Measurements from ENCODE around the gene TIAM2. TPM values are rescaled to one million over a fixed set of nuclear protein-coding genes. Genes with fewer than 3 reads are reported as not detected.

TIAM2 gene
- total and polyA plus RNA-seq, 10 of the 15 experiments (the other 5 are each of a cell fraction or from before 2014, with no cell fraction given): 1.1 to 10.5 (median 2.3) TPM

- BruUV-seq (replicated peaks): no TSS peak
- ChIA-PET SMC1A (ENCODE audit: uncharacterized antibody, unreplicated experiment) (no interaction called here), CTCF (no interaction called here), POLR2A (no interaction called here), RAD21 (ENCODE audit: unreplicated experiment) (no interaction called here)
- Histone ChIP-seq H3K4me2 (ENCODE audit: control insufficient read depth, insufficient read depth) (no peak overlapping the region), H3K36me3 (ENCODE audit: control insufficient read depth in 2 of 2, insufficient read depth in 2 of 2, low read length in 1 of 2) (no peaks in the 10 kb centered on the region; a peak in 2 of 4 replicates), H4K20me1 (ENCODE audit: control insufficient read depth, insufficient read depth) (no peaks in the 10 kb centered on the region; the same call in 1 of the 2 replicates), H3K27me3 (replicated peaks in 1 of 2; ENCODE audit: control insufficient read depth in 2 of 2, insufficient read depth in 2 of 2, low read length in 1 of 2) (no peaks in the 10 kb centered on the region), H3K27ac (ENCODE audit: control insufficient read depth, insufficient read depth) (no peak overlapping the region), H3K9ac (ENCODE audit: control insufficient read depth, insufficient read depth, low read length) (no peak overlapping the region), H3K79me2 (ENCODE audit: control insufficient read depth, insufficient read depth, low read length) (no peaks in the 10 kb centered on the region; the same call in 1 of the 2 replicates), H2AFZ (ENCODE audit: control insufficient read depth, low read depth, low read length) (no peak overlapping the region), H3K4me1 (ENCODE audit: control insufficient read depth, insufficient read depth, low read length) (peaks cover 12% of the 10 kb centered on the region), H3K4me3 (no peak overlapping the region), H3K9me3 (replicated peaks; ENCODE audit: control insufficient read depth, insufficient read depth, low read length) (no peaks in the 10 kb centered on the region)
- no peak for DNase-seq (ENCODE audit: low read depth, low spot score)
- TF ChIP-seq TAF1 (IDR thresholded peaks at IDR 0.05; ENCODE audit: borderline replicate concordance, low read depth, low read length) (no peak), ZZZ3 (IDR thresholded peaks at IDR 0.05; ENCODE audit: control insufficient read depth, insufficient read length, low read depth) (no peak)
- intact Hi-C loops (cut with micrococcal nuclease; ENCODE audit: unreplicated experiment): no loop called here
- no peak for FAIRE-seq
- WGBS (ENCODE audit: insufficient coverage, insufficient replicate concordance, low lambda C conversion rate, missing lambda C conversion rate): 89% methylated on average over 5 of the region's 5 CpGs
- no peak for ATAC-seq
- in situ Hi-C loops (cut with MboI): no loop called here
These were observed 224.8 kb downstream of the TIAM2 start for GRCh38 chr6:155219858-155220301.

DNA sequence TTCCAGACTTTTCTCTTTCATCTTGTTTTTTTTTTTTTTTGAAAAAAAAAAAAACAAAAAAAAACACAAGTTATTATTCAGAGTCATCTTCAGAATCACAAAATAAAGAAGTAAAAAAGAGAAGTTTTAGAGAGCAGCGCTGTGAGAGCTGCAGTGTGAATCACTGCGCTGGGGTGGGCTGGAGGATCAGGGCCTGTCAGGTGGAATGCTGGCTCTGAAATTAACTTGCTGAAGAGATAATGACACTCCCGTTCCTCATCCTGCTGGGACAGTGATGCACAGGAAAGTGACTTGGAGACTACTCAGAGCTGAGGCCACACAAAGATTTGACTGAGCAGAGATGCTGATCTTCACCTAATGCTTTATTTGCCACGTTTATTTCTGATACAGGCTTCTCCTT, 226.0 kb downstream of the TIAM2 start:
- SMC1A ChIA-PET (ENCODE audit: uncharacterized antibody, unreplicated experiment): no interaction called here
- Histone ChIP-seq H3K4me3 (no peak overlapping the region), H3K27ac (ENCODE audit: control insufficient read depth, insufficient read depth) (no peak overlapping the region), H3K9me3 (replicated peaks; ENCODE audit: control insufficient read depth, insufficient read depth, low read length) (no peaks in the 10 kb centered on the region), H3K27me3 (replicated peaks in 1 of 2; ENCODE audit: control insufficient read depth in 2 of 2, insufficient read depth in 2 of 2, low read length in 1 of 2) (no peaks in the 10 kb centered on the region), H2AFZ (ENCODE audit: control insufficient read depth, low read depth, low read length) (no peak overlapping the region), H3K9ac (ENCODE audit: control insufficient read depth, insufficient read depth, low read length) (no peak overlapping the region), H3K4me2 (ENCODE audit: control insufficient read depth, insufficient read depth) (no peak overlapping the region), H4K20me1 (ENCODE audit: control insufficient read depth, insufficient read depth) (no peaks in the 10 kb centered on the region; the same call in 1 of the 2 replicates), H3K4me1 (ENCODE audit: control insufficient read depth, insufficient read depth, low read length) (peaks cover 15% of the 10 kb centered on the region), H3K79me2 (ENCODE audit: control insufficient read depth, insufficient read depth, low read length) (no peaks in the 10 kb centered on the region; the same call in 1 of the 2 replicates), H3K36me3 (ENCODE audit: control insufficient read depth in 2 of 2, insufficient read depth in 2 of 2, low read length in 1 of 2) (no peaks in the 10 kb centered on the region; a peak in 2 of 4 replicates)
- RAD21 ChIA-PET (ENCODE audit: unreplicated experiment): interaction anchor here (1.4 kb wide), 1 partner anchor 43 kb away, joined by 3 read pairs; no protein-coding TSS in a partner anchor
- WGBS (ENCODE audit: insufficient coverage, insufficient replicate concordance, low lambda C conversion rate, missing lambda C conversion rate): 75% methylated on average over 4 of the region's 4 CpGs
- FAIRE-seq: no peak
- BruUV-seq (replicated peaks): no TSS peak
- DNase-seq (ENCODE audit: low read depth, low spot score): no peak
- POLR2A ChIA-PET: no interaction called here
- CTCF ChIA-PET: interaction anchor here (0.8 kb wide), 1 partner anchor 27 kb away, joined by 3 read pairs; no protein-coding TSS in a partner anchor
- in situ Hi-C loops (cut with MboI): no loop called here
- ATAC-seq: no peak
- intact Hi-C loops (cut with micrococcal nuclease; ENCODE audit: unreplicated experiment): no loop called here
- TF ChIP-seq KDM1A (IDR thresholded peaks at IDR 0.05; ENCODE audit: borderline replicate concordance) (no peak), ZSCAN29 (IDR thresholded peaks at IDR 0.05) (no peak), ZNF687 (IDR thresholded peaks at IDR 0.05) (no peak), CREM (IDR thresholded peaks at IDR 0.05; ENCODE audit: low read depth) (no peak), MTA2 (IDR thresholded peaks at IDR 0.05; ENCODE audit: low read depth) (no peak), TCF7 (IDR thresholded peaks at IDR 0.05; ENCODE audit: borderline replicate concordance) (no peak), NBN (IDR thresholded peaks at IDR 0.05) (no peak), SREBF2 (IDR thresholded peaks at IDR 0.05; ENCODE audit: low read length) (no peak), PAX8 (IDR thresholded peaks at IDR 0.05) (no peak), TCF12 (IDR thresholded peaks at IDR 0.05; ENCODE audit: low read depth, low read length) (no peak)
- TF ChIP-seq, protein P1, sequence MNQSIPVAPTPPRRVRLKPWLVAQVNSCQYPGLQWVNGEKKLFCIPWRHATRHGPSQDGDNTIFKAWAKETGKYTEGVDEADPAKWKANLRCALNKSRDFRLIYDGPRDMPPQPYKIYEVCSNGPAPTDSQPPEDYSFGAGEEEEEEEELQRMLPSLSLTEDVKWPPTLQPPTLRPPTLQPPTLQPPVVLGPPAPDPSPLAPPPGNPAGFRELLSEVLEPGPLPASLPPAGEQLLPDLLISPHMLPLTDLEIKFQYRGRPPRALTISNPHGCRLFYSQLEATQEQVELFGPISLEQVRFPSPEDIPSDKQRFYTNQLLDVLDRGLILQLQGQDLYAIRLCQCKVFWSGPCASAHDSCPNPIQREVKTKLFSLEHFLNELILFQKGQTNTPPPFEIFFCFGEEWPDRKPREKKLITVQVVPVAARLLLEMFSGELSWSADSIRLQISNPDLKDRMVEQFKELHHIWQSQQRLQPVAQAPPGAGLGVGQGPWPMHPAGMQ (IDR thresholded peaks at IDR 0.05; ENCODE audit: borderline replicate concordance): no peak
- TF ChIP-seq, protein P2, sequence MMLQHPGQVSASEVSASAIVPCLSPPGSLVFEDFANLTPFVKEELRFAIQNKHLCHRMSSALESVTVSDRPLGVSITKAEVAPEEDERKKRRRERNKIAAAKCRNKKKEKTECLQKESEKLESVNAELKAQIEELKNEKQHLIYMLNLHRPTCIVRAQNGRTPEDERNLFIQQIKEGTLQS (IDR thresholded peaks at IDR 0.05; ENCODE audit: borderline replicate concordance, extremely low read depth, low read depth, low read length): no peak

Data from GM12878 (cell line).